ENCODE results near the gene SLC14A1.

- TF ChIP-seq EZH2 (IDR thresholded peaks at IDR 0.05; ENCODE audit: borderline replicate concordance, low read length) (no peak), CTCF (conservative IDR thresholded peaks at IDR 0.05 in 1 of 2, IDR thresholded peaks at IDR 0.05 in 1 of 2; ENCODE audit: extremely low read depth in 1 of 2, insufficient read depth in 1 of 2, low read depth in 1 of 2, low read length in 2 of 2) (no peak)
These were observed 37.6 kb downstream of the SLC14A1 start for GRCh38 chr18:45761512-45762114.

Data from mammary epithelial cell (primary cell).